ENCODE results near the gene SNAP29.

The SNAP29 gene

DNA sequence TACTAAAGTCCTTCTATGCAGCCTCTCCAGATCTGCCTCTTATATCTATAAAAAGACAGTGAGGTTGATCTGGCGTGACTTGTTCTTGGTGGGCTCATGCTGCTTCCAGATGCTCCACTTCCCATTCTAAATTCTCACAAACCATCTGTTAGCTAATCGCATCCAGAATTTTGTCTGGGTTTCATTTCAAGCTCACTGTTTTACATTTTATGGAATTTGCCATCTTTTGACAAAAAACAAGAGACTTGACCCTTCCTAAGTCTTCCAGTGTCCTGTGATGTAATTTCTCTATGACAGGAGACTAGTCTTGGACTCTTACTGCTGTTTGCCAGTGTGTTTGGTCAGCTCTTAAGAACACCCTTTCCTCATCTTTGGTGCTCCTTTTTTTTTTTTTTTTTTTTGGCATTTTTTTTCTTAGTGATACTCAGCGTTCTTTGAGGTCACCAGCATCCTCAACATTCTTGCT, 81.4 kb downstream of the SNAP29 start:
- TF ChIP-seq CTCF (IDR thresholded peaks at IDR 0.05; ENCODE audit: low read depth, low read length, missing control alignments): no peak
- DNase-seq (ENCODE audit: extremely low read depth, low read depth): peak; percentile 81
- no peak overlapping the region for H3K4me3 ChIP-seq (replicated peaks; ENCODE audit: low read depth, low read length)

Data from HFF-Myc (cell line).